HG02973 (cell line): ENCODE results near the gene SPTBN4.
A peak's percentile ranks its signal among the peaks of the same experiment; 100 is the strongest.
"Not testable (repeated sequence)": the region's sequence is repeated elsewhere in the genome, so short reads cannot be mapped to it uniquely, and the experiment has no call there.

Experiments used
- ATAC-seq: cut with Tn5 transposase; IDR thresholded peaks from one replicate; pipeline ENCODE4 v1.9.1; 2021; ENCODE audit warnings: moderate library complexity; ENCODE audit not compliant: unreplicated experiment

The SPTBN4 gene

GRCh38 chr19:40438284-40438683 is 28.5 kb upstream of the SPTBN4 start:
- ATAC-seq: no peak

- no peak for ATAC-seq
Observed at GRCh38 chr19:40441719-40442253, 25.0 kb upstream of the SPTBN4 start.

DNA sequence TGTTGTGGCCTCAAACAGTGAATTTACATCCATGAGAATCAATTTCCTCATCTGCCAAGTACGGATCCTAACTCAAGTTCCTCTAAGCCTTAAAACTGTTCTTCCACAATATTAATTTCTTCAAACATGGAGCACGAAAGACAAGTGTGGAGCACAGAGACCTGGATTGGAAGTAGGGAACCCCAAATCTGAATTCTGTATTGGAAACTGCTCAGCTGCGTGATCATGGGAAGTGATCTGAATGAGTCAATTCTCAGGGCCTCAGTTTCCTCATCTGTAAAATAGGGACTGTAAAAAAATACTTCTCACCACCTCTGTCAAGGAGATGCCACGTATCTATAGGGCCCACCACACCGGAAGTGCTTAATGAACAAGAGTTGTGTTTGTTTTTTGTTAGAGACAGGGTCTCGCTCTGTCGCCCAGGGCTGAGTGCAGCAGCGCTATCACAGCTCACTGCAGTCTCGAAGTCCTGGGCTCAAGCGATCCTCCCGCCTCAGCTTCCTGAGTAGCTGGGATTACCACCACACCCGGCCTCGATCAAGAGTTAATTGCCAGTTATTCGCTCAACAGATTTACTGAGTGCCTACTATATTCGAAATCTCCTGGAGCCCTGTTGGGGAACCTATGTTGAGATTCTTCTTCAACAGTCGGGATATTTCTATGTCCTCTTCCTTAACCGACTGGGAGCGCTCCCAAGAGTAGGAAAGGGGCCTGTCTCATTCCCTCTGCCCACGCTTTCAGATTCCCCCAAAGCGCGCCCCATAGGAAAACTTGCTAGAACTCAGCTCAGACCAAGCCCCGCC is 24.3 kb upstream of the SPTBN4 start:
- no peak for ATAC-seq

GRCh38 chr19:40443131-40443999 is 23.4 kb upstream of the SPTBN4 start:
- peak; percentile 67 for ATAC-seq

- ATAC-seq: peak; percentile 51
Observed at GRCh38 chr19:40444000-40444824, 22.6 kb upstream of the SPTBN4 start, which contains the start of gene SERTAD3. Gene SERTAD3 (minus strand): TSS chr19:40444335. CDS start chr19:40442080, 2,255 bp downstream.

DNA sequence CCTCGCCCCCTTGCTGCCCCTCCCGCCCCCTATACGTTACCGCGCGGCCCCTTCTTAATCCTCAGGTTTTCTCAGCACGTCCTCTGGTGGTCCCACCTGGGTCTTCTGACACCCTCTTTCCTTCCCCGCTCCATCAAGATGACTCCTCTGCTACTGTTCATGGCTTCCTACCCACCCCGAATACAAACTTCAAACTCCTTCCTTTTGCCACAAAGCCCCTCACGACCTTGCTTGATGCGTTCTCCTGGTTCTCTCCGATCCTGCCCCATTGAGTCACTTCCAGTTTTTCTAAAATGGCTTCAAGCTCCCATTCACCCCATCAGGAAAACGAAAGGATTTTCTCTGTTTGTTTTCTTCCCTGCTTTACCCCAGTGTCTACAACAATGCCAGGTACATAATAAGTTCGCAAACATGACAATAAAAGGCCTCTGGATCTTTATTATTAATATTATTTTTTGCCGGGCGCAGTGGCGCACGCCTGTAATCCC is 21.9 kb upstream of the SPTBN4 start:
- no peak for ATAC-seq

GRCh38 chr19:40445780-40446262 is 21.0 kb upstream of the SPTBN4 start:
- no peak for ATAC-seq

GRCh38 chr19:40446263-40446784 is 20.5 kb upstream of the SPTBN4 start:
- no peak for ATAC-seq

DNA sequence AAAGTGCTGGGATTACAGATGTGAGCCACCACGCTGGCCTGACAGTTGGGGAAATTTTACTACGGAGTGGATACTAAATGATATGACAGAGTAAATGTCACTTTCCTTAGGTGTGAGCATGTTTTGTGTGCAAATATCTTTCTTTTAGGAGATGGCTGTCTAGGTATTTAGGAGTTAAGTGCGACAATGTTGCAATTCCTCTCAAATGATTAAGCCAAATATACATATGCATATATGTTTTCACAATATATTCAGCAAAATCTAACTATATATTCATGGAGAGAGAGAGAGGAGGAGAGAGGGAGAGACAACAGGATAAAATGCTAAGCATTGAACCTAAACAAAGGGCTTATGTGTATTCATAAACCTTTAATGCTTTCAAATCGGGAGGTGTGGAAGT is 17.3 kb upstream of the SPTBN4 start:
- ATAC-seq: no peak

DNA sequence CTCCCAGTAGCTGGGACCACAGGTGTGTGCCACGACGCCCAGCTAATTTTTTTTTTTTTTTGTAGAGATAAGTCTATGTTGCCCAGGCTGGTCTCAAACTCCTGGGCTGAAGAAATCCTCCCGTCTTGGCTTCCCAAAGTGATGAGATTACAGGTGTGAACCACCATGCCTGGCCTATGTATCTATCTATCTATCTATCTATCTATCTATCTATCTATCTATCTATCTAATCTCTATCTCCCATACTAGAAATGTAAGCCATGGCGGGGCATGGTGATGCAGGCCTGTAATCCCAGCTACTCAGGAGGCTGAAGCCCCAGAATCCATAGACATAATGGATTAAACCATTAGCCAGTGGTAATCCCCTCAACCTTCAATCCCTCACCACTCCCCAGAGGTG is 16.1 kb upstream of the SPTBN4 start:
- no peak for ATAC-seq

GRCh38 chr19:40452016-40452415 is 14.8 kb upstream of the SPTBN4 start:
- no peak for ATAC-seq

- no peak for ATAC-seq
Observed at GRCh38 chr19:40453151-40453735, 13.6 kb upstream of the SPTBN4 start.

DNA sequence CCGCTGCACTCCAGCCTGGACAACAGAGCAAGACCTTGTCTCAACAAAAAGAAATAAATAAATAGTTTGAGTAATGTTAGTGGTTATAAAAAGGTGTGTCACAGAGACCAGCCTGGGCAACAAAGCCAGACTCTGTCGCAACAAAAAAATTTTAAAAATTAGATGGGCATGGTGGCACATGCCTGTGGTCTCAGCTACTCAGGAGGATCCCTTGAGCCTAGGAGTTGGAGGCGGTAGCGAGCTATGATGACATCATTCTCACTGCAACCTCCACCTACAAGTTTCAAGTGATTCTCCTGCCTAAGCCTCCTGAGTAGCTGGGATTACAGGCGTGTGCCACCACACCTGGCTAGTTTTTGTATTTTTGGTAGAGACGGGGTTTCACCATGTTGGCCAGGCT is 12.9 kb upstream of the SPTBN4 start:
- not testable (repeated sequence) for ATAC-seq

DNA sequence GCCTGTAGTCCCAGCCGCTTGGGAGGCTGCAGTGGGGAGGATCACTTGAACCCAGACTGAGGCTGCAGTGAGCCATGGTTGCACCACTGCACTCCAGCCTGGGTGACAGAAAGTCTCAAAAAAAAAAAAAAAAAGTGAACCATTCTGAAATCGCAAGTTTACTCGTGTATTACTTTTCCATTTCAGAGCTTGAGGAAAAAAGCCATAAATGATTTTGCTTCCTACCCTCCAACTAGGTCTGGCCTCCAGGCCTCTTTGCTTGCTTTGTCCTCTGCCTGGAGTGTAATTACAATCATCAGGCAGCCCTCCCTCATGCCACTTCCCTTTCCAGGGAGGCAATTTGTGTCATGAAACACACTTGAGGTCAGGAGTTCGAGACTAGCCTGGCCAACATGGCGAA is 9.8 kb upstream of the SPTBN4 start:
- no peak for ATAC-seq

DNA sequence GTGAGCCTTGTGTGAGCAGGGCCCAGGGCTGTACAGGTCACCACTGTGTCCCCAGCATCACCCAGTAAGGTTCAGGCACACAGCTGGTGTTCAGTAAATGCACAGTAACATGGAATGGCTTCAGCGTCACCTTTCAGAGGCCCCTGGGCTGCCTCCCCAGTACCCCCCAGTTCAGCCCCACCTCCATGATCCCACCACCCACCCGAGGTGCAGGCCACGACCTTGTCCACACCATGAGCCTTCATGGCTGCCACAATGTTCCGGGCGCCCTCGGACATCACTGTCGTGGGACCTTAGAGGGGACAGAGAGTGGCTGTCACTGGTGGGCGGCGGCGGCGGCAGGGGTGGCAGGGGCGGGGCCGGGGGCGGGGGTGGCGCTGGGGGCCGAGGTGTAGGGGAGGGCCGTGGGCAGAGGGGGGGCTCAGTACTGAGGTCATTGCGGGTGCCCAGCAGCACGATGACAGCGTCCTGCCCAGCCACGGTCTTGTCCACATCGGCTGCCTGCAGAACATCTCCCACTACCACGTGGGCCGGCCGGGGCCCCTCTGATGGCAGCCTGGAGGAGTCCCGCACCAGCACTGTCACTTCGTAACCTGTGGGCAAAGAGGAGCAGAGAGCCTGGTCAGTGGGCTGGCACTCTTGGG is 8.7 kb upstream of the SPTBN4 start:
- no peak for ATAC-seq

GRCh38 chr19:40458597-40458974 is 8.2 kb upstream of the SPTBN4 start:
- no peak for ATAC-seq

GRCh38 chr19:40460185-40460584 is 6.6 kb upstream of the SPTBN4 start:
- no peak for ATAC-seq

DNA sequence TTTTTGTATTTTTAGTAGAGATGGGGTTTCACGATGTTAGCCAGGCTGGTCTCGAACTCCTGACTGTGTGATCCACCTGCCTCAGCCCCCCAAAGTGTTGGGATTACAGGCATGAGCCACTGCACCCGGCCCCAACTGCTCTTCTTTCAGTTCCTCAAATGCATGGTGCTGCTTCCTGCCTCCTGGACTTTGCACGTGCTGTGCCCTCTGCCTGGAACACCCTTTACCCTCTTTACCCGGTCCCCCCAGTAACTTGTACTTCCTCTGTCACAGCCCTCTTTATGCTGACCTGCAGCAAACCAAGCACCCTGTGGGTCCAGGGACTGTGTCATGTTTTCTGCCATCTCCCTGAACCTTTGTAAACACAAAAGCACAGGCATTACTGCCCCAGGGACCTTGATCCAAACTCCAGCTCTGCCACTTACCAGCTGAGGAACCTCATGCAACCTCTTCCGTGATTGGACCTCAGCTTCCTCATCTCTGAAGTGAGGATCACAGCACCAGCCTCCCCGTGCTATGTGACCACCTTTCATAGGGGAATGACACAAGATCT is 5.1 kb upstream of the SPTBN4 start:
- no peak for ATAC-seq

GRCh38 chr19:40463587-40464037 is 3.2 kb upstream of the SPTBN4 start:
- ATAC-seq: not testable (repeated sequence)
